Duodenal mucosa (tissue), 2 donors: Measurements from ENCODE around the gene COL23A1.

Source experiments
- H3K27ac ChIP-seq: one replicate; pipeline ENCODE4 v1.7.0; 2013; ENCODE audit warnings: low read depth, low read length
- H3K27me3 ChIP-seq, 2 donors: one replicate each; pipeline ENCODE4 v1.7.0; 2013; ENCODE audit warnings: low read length in 2 of 2, control low read depth in 1 of 2; ENCODE audit not compliant: insufficient read depth in 2 of 2, control insufficient read depth in 1 of 2
- H3K36me3 ChIP-seq, 2 donors: one replicate each; pipeline ENCODE4 v1.7.0; 2013; ENCODE audit warnings: low read length in 2 of 2, control low read depth in 1 of 2; ENCODE audit not compliant: insufficient read depth in 2 of 2, control insufficient read depth in 1 of 2
- H3K4me1 ChIP-seq, 2 donors: one replicate each; pipeline ENCODE4 v1.7.0; 2013; ENCODE audit warnings: low read length in 2 of 2, control low read depth in 1 of 2; ENCODE audit not compliant: insufficient read depth in 2 of 2, control insufficient read depth in 1 of 2
- H3K4me3 ChIP-seq, 2 donors: one replicate each; pipeline ENCODE4 v1.7.0; 2013; ENCODE audit warnings: low read length in 2 of 2, low read depth in 1 of 2
- H3K9ac ChIP-seq, 2 donors: one replicate each; pipeline ENCODE4 v1.7.0; 2013; ENCODE audit warnings: low read length in 2 of 2, low read depth in 1 of 2
- H3K9me3 ChIP-seq, 2 donors: one replicate each; pipeline ENCODE4 v1.7.0; 2013; ENCODE audit warnings: low read length in 2 of 2, control low read depth in 1 of 2; ENCODE audit not compliant: control insufficient read depth in 1 of 2

Gene COL23A1

GRCh38 chr5:178514851-178515418 lies 75.3 kb downstream of the COL23A1 start:
- H3K27me3 ChIP-seq = no peaks in the 10 kb centered on the region
- no peaks in the 10 kb centered on the region for H3K36me3 ChIP-seq
- no peaks in the 10 kb centered on the region for H3K9me3 ChIP-seq
- H3K4me1 ChIP-seq = no peaks in the 10 kb centered on the region
- no peak overlapping the region for H3K27ac ChIP-seq
- H3K9ac ChIP-seq = no peak overlapping the region
- H3K4me3 ChIP-seq = no peak overlapping the region

GRCh38 chr5:178511172-178511571 lies 79.0 kb downstream of the COL23A1 start:
- Histone ChIP-seq H3K27me3 (no peaks in the 10 kb centered on the region), H3K4me3 (no peak overlapping the region), H3K36me3 (no peaks in the 10 kb centered on the region), H3K9me3 (no peaks in the 10 kb centered on the region), H3K27ac (no peak overlapping the region), H3K9ac (no peak overlapping the region), H3K4me1 (no peaks in the 10 kb centered on the region)

- Histone ChIP-seq H3K27ac (no peak overlapping the region), H3K36me3 (no peaks in the 10 kb centered on the region), H3K4me3 (no peak overlapping the region), H3K9me3 (no peaks in the 10 kb centered on the region), H3K27me3 (no peaks in the 10 kb centered on the region), H3K9ac (no peak overlapping the region), H3K4me1 (no peaks in the 10 kb centered on the region)
Measured at GRCh38 chr5:178509491-178510057, 80.6 kb downstream of the COL23A1 start.

- Histone ChIP-seq H3K9me3 (no peaks in the 10 kb centered on the region), H3K4me1 (no peaks in the 10 kb centered on the region), H3K4me3 (no peak overlapping the region), H3K36me3 (no peaks in the 10 kb centered on the region), H3K27me3 (no peaks in the 10 kb centered on the region), H3K9ac (no peak overlapping the region), H3K27ac (no peak overlapping the region)
Measured at GRCh38 chr5:178507151-178507932, 82.9 kb downstream of the COL23A1 start.

- H3K27me3 ChIP-seq = no peaks in the 10 kb centered on the region
- no peak overlapping the region for H3K27ac ChIP-seq
- H3K9me3 ChIP-seq = no peaks in the 10 kb centered on the region
- H3K4me3 ChIP-seq = no peak overlapping the region
- no peaks in the 10 kb centered on the region for H3K4me1 ChIP-seq
- H3K36me3 ChIP-seq = no peaks in the 10 kb centered on the region
- no peak overlapping the region for H3K9ac ChIP-seq
Measured at GRCh38 chr5:178505639-178506407, 84.4 kb downstream of the COL23A1 start.

GRCh38 chr5:178504340-178504960 lies 85.7 kb downstream of the COL23A1 start:
- Histone ChIP-seq H3K9me3 (no peaks in the 10 kb centered on the region), H3K4me1 (no peaks in the 10 kb centered on the region), H3K27me3 (no peaks in the 10 kb centered on the region), H3K36me3 (no peaks in the 10 kb centered on the region), H3K9ac (no peak overlapping the region), H3K4me3 (no peak overlapping the region), H3K27ac (no peak overlapping the region)

GRCh38 chr5:178502401-178503100 lies 87.6 kb downstream of the COL23A1 start:
- H3K36me3 ChIP-seq = no peaks in the 10 kb centered on the region
- no peak overlapping the region for H3K9ac ChIP-seq
- no peak overlapping the region for H3K4me3 ChIP-seq
- H3K27me3 ChIP-seq = no peaks in the 10 kb centered on the region
- no peaks in the 10 kb centered on the region for H3K9me3 ChIP-seq
- H3K27ac ChIP-seq = no peak overlapping the region
- no peaks in the 10 kb centered on the region for H3K4me1 ChIP-seq

GRCh38 chr5:178499352-178499751 lies 90.8 kb downstream of the COL23A1 start:
- Histone ChIP-seq H3K4me3 (no peak overlapping the region), H3K27ac (no peak overlapping the region), H3K36me3 (no peaks in the 10 kb centered on the region), H3K4me1 (no peaks in the 10 kb centered on the region), H3K9ac (no peak overlapping the region), H3K27me3 (no peaks in the 10 kb centered on the region), H3K9me3 (no peaks in the 10 kb centered on the region)

GRCh38 chr5:178496642-178497041 lies 93.6 kb downstream of the COL23A1 start:
- Histone ChIP-seq H3K9ac (no peak overlapping the region), H3K36me3 (no peaks in the 10 kb centered on the region), H3K4me1 (no peaks in the 10 kb centered on the region), H3K27me3 (no peaks in the 10 kb centered on the region), H3K27ac (no peak overlapping the region), H3K9me3 (no peaks in the 10 kb centered on the region), H3K4me3 (no peak overlapping the region)
